ENCODE measurements around the gene CACNA2D4. TPM values are rescaled to one million over a fixed set of nuclear protein-coding genes. Genes with fewer than 3 reads are reported as not detected.

Gene CACNA2D4
- total and polyA plus RNA-seq, 2 donors (not counting 3 experiments of a cell fraction or from before 2014, with no cell fraction given) = 0.58 to 0.73 TPM

DNA sequence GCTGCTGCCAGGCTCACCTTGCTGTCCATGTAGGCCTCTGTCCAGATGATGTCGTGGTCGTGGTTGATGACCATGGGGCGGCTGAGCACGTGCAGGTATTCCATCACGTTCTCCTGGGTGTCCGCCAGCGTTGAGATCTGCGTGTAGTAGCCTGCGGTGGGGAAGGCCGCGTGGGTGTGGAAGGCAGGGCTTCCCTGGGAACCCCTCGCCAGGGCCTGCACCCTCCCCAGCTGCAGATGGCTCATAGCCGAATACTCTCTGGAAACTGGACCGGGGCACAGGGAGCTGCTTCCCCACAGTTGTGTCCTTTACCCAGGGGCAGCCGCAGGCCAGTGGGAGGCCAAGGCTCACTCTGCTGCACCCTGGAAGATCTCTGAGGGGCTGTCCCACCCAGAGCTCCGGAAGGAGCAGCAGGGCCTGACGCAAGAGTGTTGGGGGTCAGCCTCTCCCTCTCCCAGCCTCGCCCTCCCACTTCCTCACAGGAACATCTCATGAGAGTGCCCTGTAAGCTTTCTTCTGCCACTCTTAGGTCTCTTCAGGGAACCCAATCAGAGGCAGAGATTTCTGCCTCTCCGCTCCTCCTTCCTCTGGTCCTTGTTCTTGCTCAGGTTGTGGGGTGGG, 35.5 kb downstream of the CACNA2D4 start:
- intact Hi-C loops (cut with micrococcal nuclease) (no loop called here), dilution Hi-C loops (cut with MboI; ENCODE audit: extremely low pct_ligation_motif_present, low sequenced_read_pairs) (no loop called here)
- Histone ChIP-seq H3K27me3 (ENCODE audit: control insufficient read depth in 2 of 2, insufficient read depth in 2 of 2, low read length in 2 of 2) (no peaks in the 10 kb centered on the region), H2AFZ (ENCODE audit: low read depth, low read length) (no peak overlapping the region), H3K36me3 (ENCODE audit: control insufficient read depth in 2 of 2, extremely low read depth in 1 of 2, insufficient read depth in 2 of 2, low read length in 2 of 2) (no peaks in the 10 kb centered on the region), H3K4me1 (ENCODE audit: control insufficient read depth, extremely low read depth, insufficient read depth, low read length) (no peaks in the 10 kb centered on the region), H4K20me1 (replicated peaks; ENCODE audit: control insufficient read depth, extremely low read depth, insufficient read depth, low read length) (no peaks in the 10 kb centered on the region), H3K9me3 (replicated peaks; ENCODE audit: control insufficient read depth, insufficient read depth, low read length) (no peaks in the 10 kb centered on the region), H3K4me3 (replicated peaks in 1 of 3; ENCODE audit: insufficient read depth in 1 of 3, low read depth in 1 of 3, low read length in 3 of 3) (no peak overlapping the region), H3K9me1 (replicated peaks; ENCODE audit: control insufficient read depth, extremely low read depth, insufficient read depth, low read length) (no peaks in the 10 kb centered on the region), H3K9ac (replicated peaks; ENCODE audit: extremely low read depth, insufficient read depth, low read length) (no peak overlapping the region), H3K27ac (ENCODE audit: insufficient read depth, low read depth, low read length) (no peak overlapping the region), H3K4me2 (ENCODE audit: insufficient read depth, low read length) (no peak overlapping the region), H3K79me2 (ENCODE audit: control insufficient read depth, insufficient read depth, low read length) (no peaks in the 10 kb centered on the region)
- no TSS peak for BruUV-seq (replicated peaks)
- DNase-seq (ENCODE audit: low read depth, low spot score) (no peak), FAIRE-seq (no peak)
- ChIA-PET POLR2A (no interaction called here), CTCF (interaction anchor here (1.2 kb wide), 1 partner anchor 57 kb away, joined by 3 read pairs; no protein-coding TSS in a partner anchor)
- no peak for TF ChIP-seq EZH2 (IDR thresholded peaks at IDR 0.05; ENCODE audit: borderline replicate concordance, low read depth, low read length, severe bottlenecking)
- TF ChIP-seq, protein P1, sequence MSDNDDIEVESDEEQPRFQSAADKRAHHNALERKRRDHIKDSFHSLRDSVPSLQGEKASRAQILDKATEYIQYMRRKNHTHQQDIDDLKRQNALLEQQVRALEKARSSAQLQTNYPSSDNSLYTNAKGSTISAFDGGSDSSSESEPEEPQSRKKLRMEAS (IDR thresholded peaks at IDR 0.05; ENCODE audit: insufficient read depth, insufficient read length) = no peak
- no peak for TF ChIP-seq FOS (IDR thresholded peaks at IDR 0.05; ENCODE audit: borderline replicate concordance, insufficient read depth, low read length)
- no peak for TF ChIP-seq GATA2 (IDR thresholded peaks at IDR 0.05; ENCODE audit: insufficient read depth, insufficient read length, low read depth, low read length)
- TF ChIP-seq MYC (IDR thresholded peaks at IDR 0.05; ENCODE audit: low read depth, low read length) = no peak
- TF ChIP-seq, protein P2, sequence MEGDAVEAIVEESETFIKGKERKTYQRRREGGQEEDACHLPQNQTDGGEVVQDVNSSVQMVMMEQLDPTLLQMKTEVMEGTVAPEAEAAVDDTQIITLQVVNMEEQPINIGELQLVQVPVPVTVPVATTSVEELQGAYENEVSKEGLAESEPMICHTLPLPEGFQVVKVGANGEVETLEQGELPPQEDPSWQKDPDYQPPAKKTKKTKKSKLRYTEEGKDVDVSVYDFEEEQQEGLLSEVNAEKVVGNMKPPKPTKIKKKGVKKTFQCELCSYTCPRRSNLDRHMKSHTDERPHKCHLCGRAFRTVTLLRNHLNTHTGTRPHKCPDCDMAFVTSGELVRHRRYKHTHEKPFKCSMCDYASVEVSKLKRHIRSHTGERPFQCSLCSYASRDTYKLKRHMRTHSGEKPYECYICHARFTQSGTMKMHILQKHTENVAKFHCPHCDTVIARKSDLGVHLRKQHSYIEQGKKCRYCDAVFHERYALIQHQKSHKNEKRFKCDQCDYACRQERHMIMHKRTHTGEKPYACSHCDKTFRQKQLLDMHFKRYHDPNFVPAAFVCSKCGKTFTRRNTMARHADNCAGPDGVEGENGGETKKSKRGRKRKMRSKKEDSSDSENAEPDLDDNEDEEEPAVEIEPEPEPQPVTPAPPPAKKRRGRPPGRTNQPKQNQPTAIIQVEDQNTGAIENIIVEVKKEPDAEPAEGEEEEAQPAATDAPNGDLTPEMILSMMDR (IDR thresholded peaks at IDR 0.05; ENCODE audit: extremely low read depth in 1 of 2, insufficient read depth in 1 of 2, low read depth in 1 of 2, low read length in 2 of 2) = no peak
- TF ChIP-seq POLR2A (IDR thresholded peaks at IDR 0.05; ENCODE audit: low read depth, low read length) = no peak
- no peak for TF ChIP-seq JUN (IDR thresholded peaks at IDR 0.05; ENCODE audit: borderline replicate concordance, insufficient read depth, insufficient read length, low read depth)
- no peak for TF ChIP-seq POLR2AphosphoS5 (IDR thresholded peaks at IDR 0.05; ENCODE audit: insufficient read depth, low read depth, low read length)

All from endothelial cell of umbilical vein (primary cell).